ENCODE results near the gene CMC2. TPM values are rescaled to one million over a fixed set of nuclear protein-coding genes. Genes with fewer than 3 reads are reported as not detected.

Gene CMC2
- total RNA-seq, 1 experiment from 2014 or later = 89.5 TPM

DNA sequence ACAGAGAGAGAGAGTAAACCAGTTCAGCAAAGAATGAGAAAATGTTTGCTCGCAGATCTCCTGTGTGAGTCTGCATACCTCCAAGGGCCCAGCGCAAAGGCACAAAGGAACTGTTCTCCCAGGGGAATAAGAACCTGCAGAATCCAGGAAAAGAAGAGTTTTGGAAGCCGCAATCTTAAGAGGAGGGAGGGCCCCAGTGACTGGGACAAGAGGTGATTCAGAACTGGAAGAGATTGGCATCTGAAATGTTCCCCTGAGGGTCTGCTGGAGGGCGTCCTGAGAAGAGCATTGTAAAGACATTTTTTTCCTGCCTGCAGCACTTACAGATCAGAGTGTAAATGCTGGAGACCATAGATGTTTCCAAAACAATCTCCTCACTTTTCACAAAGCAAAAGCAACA, 35.0 kb upstream of the CMC2 start:
- H3K4me1 ChIP-seq (replicated peaks; ENCODE audit: insufficient read depth) = peaks cover 10% of the 10 kb centered on the region
- CTCF ChIA-PET = no interaction called here
- peaks cover 25% of the 10 kb centered on the region for H3K36me3 ChIP-seq (ENCODE audit: low read depth)
- peaks cover 6% of the 10 kb centered on the region; the same call in 1 of the 2 replicates for H4K20me1 ChIP-seq (ENCODE audit: insufficient read depth)
- H3K4me2 ChIP-seq = no peak overlapping the region
- H3K9me3 ChIP-seq (ENCODE audit: insufficient read depth, low read depth) = no peaks in the 10 kb centered on the region
- intact Hi-C loops (cut with micrococcal nuclease; ENCODE audit: unreplicated experiment) = no loop called here
- no TSS peak for BruUV-seq (replicated peaks)
- no peak overlapping the region for H3K27ac ChIP-seq
- no peak for TF ChIP-seq EZH2 (IDR thresholded peaks at IDR 0.05; ENCODE audit: low read depth)
- TF ChIP-seq, protein P1, sequence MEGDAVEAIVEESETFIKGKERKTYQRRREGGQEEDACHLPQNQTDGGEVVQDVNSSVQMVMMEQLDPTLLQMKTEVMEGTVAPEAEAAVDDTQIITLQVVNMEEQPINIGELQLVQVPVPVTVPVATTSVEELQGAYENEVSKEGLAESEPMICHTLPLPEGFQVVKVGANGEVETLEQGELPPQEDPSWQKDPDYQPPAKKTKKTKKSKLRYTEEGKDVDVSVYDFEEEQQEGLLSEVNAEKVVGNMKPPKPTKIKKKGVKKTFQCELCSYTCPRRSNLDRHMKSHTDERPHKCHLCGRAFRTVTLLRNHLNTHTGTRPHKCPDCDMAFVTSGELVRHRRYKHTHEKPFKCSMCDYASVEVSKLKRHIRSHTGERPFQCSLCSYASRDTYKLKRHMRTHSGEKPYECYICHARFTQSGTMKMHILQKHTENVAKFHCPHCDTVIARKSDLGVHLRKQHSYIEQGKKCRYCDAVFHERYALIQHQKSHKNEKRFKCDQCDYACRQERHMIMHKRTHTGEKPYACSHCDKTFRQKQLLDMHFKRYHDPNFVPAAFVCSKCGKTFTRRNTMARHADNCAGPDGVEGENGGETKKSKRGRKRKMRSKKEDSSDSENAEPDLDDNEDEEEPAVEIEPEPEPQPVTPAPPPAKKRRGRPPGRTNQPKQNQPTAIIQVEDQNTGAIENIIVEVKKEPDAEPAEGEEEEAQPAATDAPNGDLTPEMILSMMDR (conservative IDR thresholded peaks at IDR 0.05) = no peak
- peaks cover 39% of the 10 kb centered on the region for H3K79me2 ChIP-seq (ENCODE audit: low read depth)
- H3K4me3 ChIP-seq = no peak overlapping the region
- no peaks in the 10 kb centered on the region for H3F3A ChIP-seq (ENCODE audit: insufficient read depth, low read depth)
- H3K9me2 ChIP-seq (ENCODE audit: insufficient read depth) = no peaks in the 10 kb centered on the region
- no peak overlapping the region for H2AFZ ChIP-seq
- no peaks in the 10 kb centered on the region for H3K27me3 ChIP-seq (ENCODE audit: insufficient read depth, low read depth)
- no peak for DNase-seq
- POLR2A ChIA-PET (ENCODE audit: unreplicated experiment) = no interaction called here

- TF ChIP-seq, protein P1 (conservative IDR thresholded peaks at IDR 0.05) = no peak
- no peak for TF ChIP-seq EZH2 (IDR thresholded peaks at IDR 0.05; ENCODE audit: low read depth)
- Histone ChIP-seq H3K4me2 (no peak overlapping the region), H3K79me2 (ENCODE audit: low read depth) (peaks cover 45% of the 10 kb centered on the region), H3K9me3 (ENCODE audit: insufficient read depth, low read depth) (no peaks in the 10 kb centered on the region), H3K36me3 (ENCODE audit: low read depth) (peaks cover 25% of the 10 kb centered on the region), H3K27ac (no peak overlapping the region), H3K9me2 (ENCODE audit: insufficient read depth) (no peaks in the 10 kb centered on the region), H4K20me1 (ENCODE audit: insufficient read depth) (peaks cover 6% of the 10 kb centered on the region; the same call in 1 of the 2 replicates), H3K4me3 (no peak overlapping the region), H3K4me1 (replicated peaks; ENCODE audit: insufficient read depth) (peaks cover 11% of the 10 kb centered on the region), H3F3A (ENCODE audit: insufficient read depth, low read depth) (no peaks in the 10 kb centered on the region), H2AFZ (no peak overlapping the region), H3K27me3 (ENCODE audit: insufficient read depth, low read depth) (no peaks in the 10 kb centered on the region)
- DNase-seq = no peak
- intact Hi-C loops (cut with micrococcal nuclease; ENCODE audit: unreplicated experiment) = no loop called here
- no TSS peak for BruUV-seq (replicated peaks)
- ChIA-PET CTCF (no interaction called here), POLR2A (ENCODE audit: unreplicated experiment) (no interaction called here)
Observed at GRCh38 chr16:81040842-81041241, 34.2 kb upstream of the CMC2 start.

DNA sequence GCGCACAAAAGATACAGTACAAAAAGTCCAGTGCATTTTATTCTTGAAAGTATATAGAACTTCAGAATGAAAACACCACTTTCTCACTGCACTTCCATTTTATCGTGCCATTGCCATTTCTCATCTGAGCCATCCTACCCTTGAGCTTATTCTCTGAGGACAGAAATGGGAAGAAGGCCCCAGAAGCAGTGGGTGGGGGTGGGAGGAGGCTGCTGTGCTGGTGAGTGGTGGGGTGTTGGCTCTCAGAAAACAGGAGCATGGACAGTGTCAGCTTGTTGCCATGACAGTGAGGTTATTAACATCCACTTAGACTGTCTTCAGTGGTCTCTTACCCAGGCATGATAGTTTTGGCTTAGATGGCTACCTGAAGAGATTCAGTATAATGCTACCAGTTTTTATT, 33.4 kb upstream of the CMC2 start:
- BruUV-seq (replicated peaks) = no TSS peak
- H3K27me3 ChIP-seq (ENCODE audit: insufficient read depth, low read depth) = no peaks in the 10 kb centered on the region
- DNase-seq = no peak
- 0 out of 2 replicates have a peak overlapping the region, but pooled peaks have one; percentile 3 for H3K27ac ChIP-seq
- peaks cover 24% of the 10 kb centered on the region for H3K36me3 ChIP-seq (ENCODE audit: low read depth)
- ChIA-PET CTCF (no interaction called here), POLR2A (ENCODE audit: unreplicated experiment) (no interaction called here)
- H4K20me1 ChIP-seq (ENCODE audit: insufficient read depth) = peaks cover 6% of the 10 kb centered on the region; the same call in 1 of the 2 replicates
- peaks cover 45% of the 10 kb centered on the region for H3K79me2 ChIP-seq (ENCODE audit: low read depth)
- no peak overlapping the region for H3K4me2 ChIP-seq
- H3F3A ChIP-seq (ENCODE audit: insufficient read depth, low read depth) = no peaks in the 10 kb centered on the region
- H3K9me2 ChIP-seq (ENCODE audit: insufficient read depth) = no peaks in the 10 kb centered on the region
- intact Hi-C loops (cut with micrococcal nuclease; ENCODE audit: unreplicated experiment) = no loop called here
- TF ChIP-seq, protein P1 (conservative IDR thresholded peaks at IDR 0.05) = no peak
- TF ChIP-seq EZH2 (IDR thresholded peaks at IDR 0.05; ENCODE audit: low read depth) = no peak
- no peak overlapping the region for H2AFZ ChIP-seq
- no peaks in the 10 kb centered on the region for H3K9me3 ChIP-seq (ENCODE audit: insufficient read depth, low read depth)
- H3K4me1 ChIP-seq (replicated peaks; ENCODE audit: insufficient read depth) = peaks cover 13% of the 10 kb centered on the region
- H3K4me3 ChIP-seq = no peak overlapping the region

Measured in PC-9 (cell line).